SK-N-SH (cell line): ENCODE measurements around the gene NMNAT2. TPM values are rescaled to one million over a fixed set of nuclear protein-coding genes. Genes with fewer than 3 reads are reported as not detected.

Experiments used
- CTCF ChIA-PET: fragments of 300-600, 350-600 bp; formaldehyde crosslinking; extraction: SDS; loops from one replicate; lab custom pipeline; 2021; lab: Yijun Ruan, JAX
- POLR2A ChIA-PET: fragments of 350-600 bp; sonication (Branson Sonifier 250); formaldehyde crosslinking; extraction: SDS; loops from one replicate; lab custom pipeline; 2020; ENCODE audit warnings: antibody characterized with exemption, inconsistent platforms; lab: Yijun Ruan, JAX
- DNase-seq: peaks from one replicate; pipeline ENCODE4 v3.0.0; 2012
- H2AFZ ChIP-seq: fragments of 200-600 bp; sonication (generic); 2 replicates; pipeline ENCODE4 v1.8.1; 2016; ENCODE audit warnings: antibody characterized with exemption, mild to moderate bottlenecking, low read depth
- H3F3A ChIP-seq: fragments of 200-600 bp; sonication (generic); replicated peaks from 2 replicates; pipeline ENCODE3; 2016; ENCODE audit warnings: antibody characterized with exemption, mild to moderate bottlenecking; ENCODE audit not compliant: insufficient read depth
- H3K27ac ChIP-seq, 2 experiments: fragments of 200-500 bp in 1 of 2; fragments of 200-600 bp in 1 of 2; sonication (Bioruptor generic) in 1 of 2; sonication (generic), shearing (Covaris generic) in 1 of 2; 2 replicates each; pipeline versions ENCODE4 v1.5.1 to v1.6.1; 2014 to 2016; ENCODE audit warnings: low read depth in 2 of 2, inconsistent platforms in 1 of 2, low read length in 1 of 2, mild to moderate bottlenecking in 1 of 2, mixed read lengths in 1 of 2
- H3K27me3 ChIP-seq: fragments of 200-600 bp; sonication (generic), shearing (Covaris generic); 2 replicates; pipeline ENCODE4 v1.6.1; 2016; ENCODE audit warnings: mixed run types; ENCODE audit not compliant: insufficient read depth
- H3K36me3 ChIP-seq, 2 experiments: fragments of 200-500 bp in 1 of 2; fragments of 200-600 bp in 1 of 2; sonication (Bioruptor generic) in 1 of 2; sonication (generic) in 1 of 2; replicated peaks in 1 of 2; 2 replicates each; pipeline versions ENCODE3 to v1.5.1; 2014 to 2016; ENCODE audit warnings: low read length in 1 of 2, mild to moderate bottlenecking in 1 of 2; ENCODE audit not compliant: insufficient read depth in 2 of 2, control insufficient read depth in 1 of 2
- H3K4me1 ChIP-seq, 2 experiments: fragments of 200-500 bp in 1 of 2; fragments of 200-600 bp in 1 of 2; sonication (Bioruptor generic) in 1 of 2; sonication (generic), shearing (Covaris generic) in 1 of 2; 2 replicates each; pipeline versions ENCODE4 v1.5.1 to v1.6.1; 2014 to 2016; ENCODE audit warnings: low read depth in 1 of 2, low read length in 1 of 2, mixed run types in 1 of 2; ENCODE audit not compliant: insufficient read depth in 2 of 2, control insufficient read depth in 1 of 2
- H3K4me2 ChIP-seq: fragments of 200-600 bp; sonication (generic), shearing (Covaris generic); 2 replicates; pipeline ENCODE4 v1.6.1; 2017; ENCODE audit warnings: mixed run types
- H3K4me3 ChIP-seq, 2 experiments: fragments of 200-500 bp in 1 of 2; fragments of 200-600 bp in 1 of 2; sonication (Bioruptor generic) in 1 of 2; sonication (generic), shearing (Covaris generic) in 1 of 2; 2 replicates each; pipeline versions ENCODE4 v1.5.1 to v1.8.1; 2014 to 2016; ENCODE audit warnings: low read depth in 2 of 2, inconsistent platforms in 1 of 2, low read length in 1 of 2, mild to moderate bottlenecking in 1 of 2, mixed read lengths in 1 of 2, moderate library complexity in 1 of 2
- H3K79me2 ChIP-seq: fragments of 200-600 bp; sonication (generic); 2 replicates; pipeline ENCODE4 v1.8.1; 2017; ENCODE audit warnings: mild to moderate bottlenecking; ENCODE audit not compliant: insufficient read depth
- H3K9ac ChIP-seq: fragments of 200-600 bp; sonication (generic); 2 replicates; pipeline ENCODE4 v1.6.1; 2017; ENCODE audit warnings: mixed run types
- H3K9me2 ChIP-seq: fragments of 200-600 bp; sonication (generic); 2 replicates; pipeline ENCODE4 v1.6.1; 2017; ENCODE audit warnings: mixed run types
- H3K9me3 ChIP-seq: fragments of 200-600 bp; sonication (generic); 2 replicates; pipeline ENCODE4 v1.6.1; 2017; ENCODE audit warnings: mixed run types, mild to moderate bottlenecking, moderate library complexity
- H4K20me1 ChIP-seq: fragments of 200-600 bp; sonication (generic); 2 replicates; pipeline ENCODE4 v1.6.1; 2017; ENCODE audit warnings: mild to moderate bottlenecking, mixed run types; ENCODE audit not compliant: insufficient read depth
- ELF1 ChIP-seq: IDR thresholded peaks from 2 replicates; pipeline ENCODE4 v1.4.0; 2012
- FOXJ3 ChIP-seq: sonication (generic); formaldehyde crosslinking; IDR thresholded peaks from 2 replicates; pipeline ENCODE4 v1.5.1; 2020; ENCODE audit warnings: mild to moderate bottlenecking, missing genetic modification reagents
- JUND ChIP-seq: IDR thresholded peaks from 2 replicates; pipeline ENCODE4 v1.4.0; 2012
- MXI1 ChIP-seq: IDR thresholded peaks from 2 replicates; pipeline ENCODE4 v1.6.1; 2012; ENCODE audit warnings: mild to moderate bottlenecking, low read depth, low read length, improper control_type of control experiment
- NRF1 ChIP-seq: IDR thresholded peaks from 2 replicates; pipeline ENCODE4 v1.6.1; 2012; ENCODE audit warnings: low read depth, mild to moderate bottlenecking, low read length
- POLR2AphosphoS5 ChIP-seq: IDR thresholded peaks from 2 replicates; pipeline ENCODE4 v1.6.1; 2012; ENCODE audit warnings: low read depth, low read length
- RXRA ChIP-seq: IDR thresholded peaks from 2 replicates; pipeline ENCODE4 v1.4.0; 2012; ENCODE audit warnings: low read depth, mild to moderate bottlenecking, borderline replicate concordance
- SIN3A ChIP-seq: IDR thresholded peaks from 2 replicates; pipeline ENCODE4 v1.6.1; 2012; ENCODE audit warnings: low read depth, mild to moderate bottlenecking, low read length, moderate library complexity, borderline replicate concordance
- TAF1 ChIP-seq: IDR thresholded peaks from 2 replicates; pipeline ENCODE4 v1.6.1; 2012; ENCODE audit warnings: low read depth, mild to moderate bottlenecking, low read length, moderate library complexity, borderline replicate concordance
- YY1 ChIP-seq: IDR thresholded peaks from 2 replicates; pipeline ENCODE4 v1.4.0; 2012; ENCODE audit warnings: low read depth, mild to moderate bottlenecking
- WGBS: methylation state at CpG from one replicate; pipeline ENCODE4 v1.1.6; 2017; ENCODE audit warnings: low lambda C conversion rate; 5-methylcytosine and 5-hydroxymethylcytosine counted together
- polyA plus RNA-seq, 3 experiments: library from polyadenylated mRNA; depleted of rRNA; stranded (reverse); fragments of >200 nt; gene quantifications; 2 replicates each; pipeline ENCODE4 v1.2.3, GENCODE V29; 2012
- TF ChIP-seq, protein P1 (sequence below): IDR thresholded peaks from 2 replicates; pipeline ENCODE4 v1.4.0; 2012; ENCODE audit warnings: low read depth, borderline replicate concordance
- TF ChIP-seq, protein P2 (sequence below): IDR thresholded peaks from 2 replicates; pipeline ENCODE4 v1.4.0; 2012; ENCODE audit warnings: low read depth
- TF ChIP-seq, protein P3 (sequence below): IDR thresholded peaks from 2 replicates; pipeline ENCODE4; 2012
- TF ChIP-seq, protein P4 (sequence below): IDR thresholded peaks from 2 replicates; pipeline ENCODE4 v1.6.1; 2012; ENCODE audit warnings: mild to moderate bottlenecking, low read depth, low read length, moderate library complexity

Gene NMNAT2
- polyA plus RNA-seq, 1 of the 3 experiments (the other 2 are of a cell fraction) = 0.07 TPM

DNA sequence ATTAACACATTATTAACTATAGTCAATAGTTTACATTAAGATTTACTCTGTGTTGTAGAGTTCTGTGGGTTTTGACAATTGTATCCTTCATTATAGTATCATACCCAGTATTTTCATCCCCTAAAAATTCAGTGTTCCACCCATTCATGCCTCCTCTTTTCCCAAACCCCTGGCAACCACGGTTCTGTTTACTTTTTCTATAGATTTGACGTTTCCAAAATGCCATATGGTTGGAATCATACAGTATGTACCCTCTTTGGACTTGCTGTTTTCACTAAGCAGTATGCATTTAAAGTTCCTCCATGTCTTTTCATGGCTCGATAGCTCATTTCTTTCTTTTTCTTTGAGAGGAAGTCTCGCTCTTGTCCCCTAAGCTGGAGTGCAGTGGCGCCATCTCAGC lies 122.7 kb downstream of the NMNAT2 start:
- ChIA-PET CTCF (no interaction called here), POLR2A (no interaction called here)
- H3K4me1 ChIP-seq = no peaks in the 10 kb centered on the region
- H3K36me3 ChIP-seq = no peaks in the 10 kb centered on the region
- H3K79me2 ChIP-seq = no peaks in the 10 kb centered on the region
- no peaks in the 10 kb centered on the region for H3F3A ChIP-seq
- H3K9ac ChIP-seq = no peak overlapping the region
- H3K27me3 ChIP-seq = no peaks in the 10 kb centered on the region
- 47% methylated on average over 5 of the region's 5 CpGs for WGBS
- H2AFZ ChIP-seq = no peak overlapping the region
- no peaks in the 10 kb centered on the region for H4K20me1 ChIP-seq
- no peaks in the 10 kb centered on the region for H3K9me3 ChIP-seq
- no peak overlapping the region for H3K4me3 ChIP-seq
- no peak overlapping the region for H3K27ac ChIP-seq
- DNase-seq = no peak
- H3K9me2 ChIP-seq = no peaks in the 10 kb centered on the region
- no peak overlapping the region for H3K4me2 ChIP-seq
- TF ChIP-seq TAF1 (no peak), NRF1 (no peak), SIN3A (no peak), ELF1 (no peak)
- TF ChIP-seq, protein P1, sequence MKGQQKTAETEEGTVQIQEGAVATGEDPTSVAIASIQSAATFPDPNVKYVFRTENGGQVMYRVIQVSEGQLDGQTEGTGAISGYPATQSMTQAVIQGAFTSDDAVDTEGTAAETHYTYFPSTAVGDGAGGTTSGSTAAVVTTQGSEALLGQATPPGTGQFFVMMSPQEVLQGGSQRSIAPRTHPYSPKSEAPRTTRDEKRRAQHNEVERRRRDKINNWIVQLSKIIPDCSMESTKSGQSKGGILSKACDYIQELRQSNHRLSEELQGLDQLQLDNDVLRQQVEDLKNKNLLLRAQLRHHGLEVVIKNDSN = no peak

DNA sequence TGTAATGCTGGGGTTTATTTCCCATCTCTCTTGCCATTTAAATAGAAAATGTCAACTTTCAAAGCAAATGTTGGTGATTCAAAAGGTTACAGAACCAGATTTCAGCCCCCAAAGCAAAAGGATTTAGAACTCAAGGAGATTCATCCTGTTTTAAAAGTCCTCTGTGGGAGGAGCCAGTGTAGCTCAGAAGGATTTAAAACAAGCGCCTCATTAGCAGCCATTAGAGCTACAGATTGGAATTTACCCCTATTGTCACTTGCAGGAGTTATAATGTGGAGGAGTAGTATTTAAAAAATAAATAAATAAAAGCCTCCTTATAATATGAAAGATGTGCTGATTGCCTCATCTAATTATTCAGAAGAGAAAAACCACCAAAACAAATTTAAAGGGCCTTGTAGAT lies 124.3 kb downstream of the NMNAT2 start:
- no peaks in the 10 kb centered on the region for H4K20me1 ChIP-seq
- TF ChIP-seq, protein P2, sequence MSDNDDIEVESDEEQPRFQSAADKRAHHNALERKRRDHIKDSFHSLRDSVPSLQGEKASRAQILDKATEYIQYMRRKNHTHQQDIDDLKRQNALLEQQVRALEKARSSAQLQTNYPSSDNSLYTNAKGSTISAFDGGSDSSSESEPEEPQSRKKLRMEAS = no peak
- TF ChIP-seq RXRA (no peak), MXI1 (no peak)
- no peak overlapping the region for H3K9ac ChIP-seq
- H3F3A ChIP-seq = no peaks in the 10 kb centered on the region
- no peaks in the 10 kb centered on the region for H3K9me2 ChIP-seq
- DNase-seq = no peak
- no peaks in the 10 kb centered on the region for H3K79me2 ChIP-seq
- no peak overlapping the region for H3K4me3 ChIP-seq
- no peaks in the 10 kb centered on the region for H3K36me3 ChIP-seq
- no peak overlapping the region for H3K27ac ChIP-seq
- POLR2A ChIA-PET = no interaction called here
- 91% methylated on average over 1 of the region's 1 CpG for WGBS
- CTCF ChIA-PET = interaction anchor here (0.8 to 5.1 kb wide), 3 partner anchors 12 to 15 kb away, joined by 3 to 25 read pairs (median 5); no protein-coding TSS in a partner anchor
- H3K27me3 ChIP-seq = no peaks in the 10 kb centered on the region
- no peak overlapping the region for H3K4me2 ChIP-seq
- H3K4me1 ChIP-seq = no peaks in the 10 kb centered on the region
- H2AFZ ChIP-seq = no peak overlapping the region
- no peaks in the 10 kb centered on the region for H3K9me3 ChIP-seq

DNA sequence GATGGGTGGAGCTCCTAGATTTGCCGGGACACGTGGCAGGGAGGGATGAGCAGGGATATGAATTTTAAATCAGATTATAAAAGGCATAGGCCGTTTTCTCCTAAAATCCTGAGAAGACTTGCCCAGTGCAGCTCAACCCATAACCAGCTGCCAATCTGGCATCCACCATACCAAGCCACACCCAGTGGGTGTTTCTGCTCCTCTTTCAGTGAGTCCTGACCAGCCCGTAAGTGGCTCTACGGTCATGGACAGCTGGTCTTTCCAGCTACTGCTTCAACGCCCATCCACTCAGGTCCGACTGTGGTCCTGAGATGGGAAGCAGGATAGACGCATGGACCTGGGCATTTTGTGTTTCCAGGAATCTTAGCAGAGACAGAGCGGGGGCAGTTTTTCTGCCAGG lies 124.9 kb downstream of the NMNAT2 start:
- Histone ChIP-seq H2AFZ (no peak overlapping the region), H3K4me1 (no peaks in the 10 kb centered on the region), H3K4me3 (no peak overlapping the region), H3K79me2 (no peaks in the 10 kb centered on the region), H3K9me2 (no peaks in the 10 kb centered on the region), H3K9ac (no peak overlapping the region), H3K27me3 (no peaks in the 10 kb centered on the region), H3K27ac (no peak overlapping the region), H3K4me2 (no peak overlapping the region), H3K9me3 (no peaks in the 10 kb centered on the region), H3F3A (no peaks in the 10 kb centered on the region), H3K36me3 (no peaks in the 10 kb centered on the region), H4K20me1 (no peaks in the 10 kb centered on the region)
- ChIA-PET POLR2A (no interaction called here), CTCF (interaction anchor here (0.8 to 5.1 kb wide), 3 partner anchors 12 to 14 kb away, joined by 3 to 25 read pairs (median 5); no protein-coding TSS in a partner anchor)
- DNase-seq = no peak
- WGBS = 92% methylated on average over 9 of the region's 9 CpGs
- TF ChIP-seq, protein P3, sequence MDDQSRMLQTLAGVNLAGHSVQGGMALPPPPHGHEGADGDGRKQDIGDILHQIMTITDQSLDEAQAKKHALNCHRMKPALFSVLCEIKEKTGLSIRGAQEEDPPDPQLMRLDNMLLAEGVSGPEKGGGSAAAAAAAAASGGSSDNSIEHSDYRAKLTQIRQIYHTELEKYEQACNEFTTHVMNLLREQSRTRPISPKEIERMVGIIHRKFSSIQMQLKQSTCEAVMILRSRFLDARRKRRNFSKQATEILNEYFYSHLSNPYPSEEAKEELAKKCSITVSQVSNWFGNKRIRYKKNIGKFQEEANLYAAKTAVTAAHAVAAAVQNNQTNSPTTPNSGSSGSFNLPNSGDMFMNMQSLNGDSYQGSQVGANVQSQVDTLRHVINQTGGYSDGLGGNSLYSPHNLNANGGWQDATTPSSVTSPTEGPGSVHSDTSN = no peak
- TF ChIP-seq, protein P4, sequence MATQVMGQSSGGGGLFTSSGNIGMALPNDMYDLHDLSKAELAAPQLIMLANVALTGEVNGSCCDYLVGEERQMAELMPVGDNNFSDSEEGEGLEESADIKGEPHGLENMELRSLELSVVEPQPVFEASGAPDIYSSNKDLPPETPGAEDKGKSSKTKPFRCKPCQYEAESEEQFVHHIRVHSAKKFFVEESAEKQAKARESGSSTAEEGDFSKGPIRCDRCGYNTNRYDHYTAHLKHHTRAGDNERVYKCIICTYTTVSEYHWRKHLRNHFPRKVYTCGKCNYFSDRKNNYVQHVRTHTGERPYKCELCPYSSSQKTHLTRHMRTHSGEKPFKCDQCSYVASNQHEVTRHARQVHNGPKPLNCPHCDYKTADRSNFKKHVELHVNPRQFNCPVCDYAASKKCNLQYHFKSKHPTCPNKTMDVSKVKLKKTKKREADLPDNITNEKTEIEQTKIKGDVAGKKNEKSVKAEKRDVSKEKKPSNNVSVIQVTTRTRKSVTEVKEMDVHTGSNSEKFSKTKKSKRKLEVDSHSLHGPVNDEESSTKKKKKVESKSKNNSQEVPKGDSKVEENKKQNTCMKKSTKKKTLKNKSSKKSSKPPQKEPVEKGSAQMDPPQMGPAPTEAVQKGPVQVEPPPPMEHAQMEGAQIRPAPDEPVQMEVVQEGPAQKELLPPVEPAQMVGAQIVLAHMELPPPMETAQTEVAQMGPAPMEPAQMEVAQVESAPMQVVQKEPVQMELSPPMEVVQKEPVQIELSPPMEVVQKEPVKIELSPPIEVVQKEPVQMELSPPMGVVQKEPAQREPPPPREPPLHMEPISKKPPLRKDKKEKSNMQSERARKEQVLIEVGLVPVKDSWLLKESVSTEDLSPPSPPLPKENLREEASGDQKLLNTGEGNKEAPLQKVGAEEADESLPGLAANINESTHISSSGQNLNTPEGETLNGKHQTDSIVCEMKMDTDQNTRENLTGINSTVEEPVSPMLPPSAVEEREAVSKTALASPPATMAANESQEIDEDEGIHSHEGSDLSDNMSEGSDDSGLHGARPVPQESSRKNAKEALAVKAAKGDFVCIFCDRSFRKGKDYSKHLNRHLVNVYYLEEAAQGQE = no peak
- no peak for TF ChIP-seq POLR2AphosphoS5
- no peak for TF ChIP-seq YY1
- TF ChIP-seq JUND = no peak
- TF ChIP-seq FOXJ3 (CRISPR knock-in tag) = no peak
- TF ChIP-seq, all 33 proteins: peak for 0
